ENCODE data around the gene TRIM8. TPM values are rescaled to one million over a fixed set of nuclear protein-coding genes. Genes with fewer than 3 reads are reported as not detected.

Gene TRIM8
- total RNA-seq, 1 experiment from 2014 or later, result 91.6 TPM

DNA sequence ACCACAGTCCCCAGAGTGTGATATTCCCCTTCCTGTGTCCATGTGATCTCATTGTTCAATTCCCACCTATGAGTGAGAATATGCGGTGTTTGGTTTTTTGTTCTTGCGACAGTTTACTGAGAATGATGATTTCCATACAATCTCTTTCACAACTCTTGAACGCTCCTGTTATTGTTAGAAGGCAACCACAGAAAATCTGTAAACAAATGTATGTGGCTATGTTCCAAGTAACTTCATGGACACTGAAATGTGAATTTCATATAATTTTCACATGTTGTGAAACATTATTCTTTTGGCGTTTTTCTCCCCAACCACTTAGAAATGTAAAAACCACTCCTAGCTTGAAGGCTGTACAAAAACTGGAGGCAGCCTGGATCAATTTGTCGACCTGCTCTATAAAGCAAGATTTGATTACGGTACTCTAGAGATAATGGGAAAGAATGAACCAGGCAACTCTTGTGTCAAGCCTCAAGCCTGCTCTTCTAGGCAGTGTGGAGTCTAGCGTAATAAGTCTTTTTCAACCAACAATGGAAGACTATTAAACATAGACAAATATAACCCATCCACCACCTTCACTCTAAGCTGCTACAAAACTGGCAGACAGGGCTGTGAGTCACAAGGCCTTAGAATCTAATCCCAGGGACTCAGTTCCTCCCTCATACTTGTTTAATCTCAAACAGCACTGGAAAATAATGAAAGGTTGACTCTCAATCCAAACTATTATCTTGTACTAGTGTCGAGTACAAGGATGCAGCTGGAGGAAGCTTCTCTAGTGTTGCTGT is 47.2 kb downstream of the TRIM8 start:
- no peaks in the 10 kb centered on the region; a peak in 1 of 4 replicates for H3K36me3 ChIP-seq (ENCODE audit: control insufficient read depth in 1 of 2, insufficient read depth in 2 of 2, low read length in 2 of 2)
- ChIA-PET POLR2A (no interaction called here), CTCF (interaction anchor here (3.0 kb wide), 1 partner anchor 13 kb away, joined by 11 read pairs; no protein-coding TSS in a partner anchor), RAD21 (ENCODE audit: low non-redundant PET in 1 of 2, low total read pairs in 2 of 2, uncharacterized antibody in 2 of 2, unreplicated experiment in 2 of 2) (no interaction called here)
- H3K27me3 ChIP-seq (ENCODE audit: insufficient read depth, low read length), result no peaks in the 10 kb centered on the region
- no peak overlapping the region for H3K9ac ChIP-seq (ENCODE audit: low read length)
- H3K27ac ChIP-seq (ENCODE audit: low read depth, low read length), result no peak overlapping the region
- DNase-seq (ENCODE audit: low read depth, low spot score) (no peak), ATAC-seq (no peak)
- BruUV-seq (replicated peaks), result no TSS peak
- no peak for TF ChIP-seq SP1 (IDR thresholded peaks at IDR 0.05; ENCODE audit: low read depth)
- TF ChIP-seq, protein P1, sequence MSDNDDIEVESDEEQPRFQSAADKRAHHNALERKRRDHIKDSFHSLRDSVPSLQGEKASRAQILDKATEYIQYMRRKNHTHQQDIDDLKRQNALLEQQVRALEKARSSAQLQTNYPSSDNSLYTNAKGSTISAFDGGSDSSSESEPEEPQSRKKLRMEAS (IDR thresholded peaks at IDR 0.05), result no peak
- TF ChIP-seq, protein P2, sequence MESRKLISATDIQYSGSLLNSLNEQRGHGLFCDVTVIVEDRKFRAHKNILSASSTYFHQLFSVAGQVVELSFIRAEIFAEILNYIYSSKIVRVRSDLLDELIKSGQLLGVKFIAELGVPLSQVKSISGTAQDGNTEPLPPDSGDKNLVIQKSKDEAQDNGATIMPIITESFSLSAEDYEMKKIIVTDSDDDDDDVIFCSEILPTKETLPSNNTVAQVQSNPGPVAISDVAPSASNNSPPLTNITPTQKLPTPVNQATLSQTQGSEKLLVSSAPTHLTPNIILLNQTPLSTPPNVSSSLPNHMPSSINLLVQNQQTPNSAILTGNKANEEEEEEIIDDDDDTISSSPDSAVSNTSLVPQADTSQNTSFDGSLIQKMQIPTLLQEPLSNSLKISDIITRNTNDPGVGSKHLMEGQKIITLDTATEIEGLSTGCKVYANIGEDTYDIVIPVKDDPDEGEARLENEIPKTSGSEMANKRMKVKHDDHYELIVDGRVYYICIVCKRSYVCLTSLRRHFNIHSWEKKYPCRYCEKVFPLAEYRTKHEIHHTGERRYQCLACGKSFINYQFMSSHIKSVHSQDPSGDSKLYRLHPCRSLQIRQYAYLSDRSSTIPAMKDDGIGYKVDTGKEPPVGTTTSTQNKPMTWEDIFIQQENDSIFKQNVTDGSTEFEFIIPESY (IDR thresholded peaks at IDR 0.05; ENCODE audit: extremely low read depth, insufficient replicate concordance, low read length), result no peak
- TF ChIP-seq, protein P3, sequence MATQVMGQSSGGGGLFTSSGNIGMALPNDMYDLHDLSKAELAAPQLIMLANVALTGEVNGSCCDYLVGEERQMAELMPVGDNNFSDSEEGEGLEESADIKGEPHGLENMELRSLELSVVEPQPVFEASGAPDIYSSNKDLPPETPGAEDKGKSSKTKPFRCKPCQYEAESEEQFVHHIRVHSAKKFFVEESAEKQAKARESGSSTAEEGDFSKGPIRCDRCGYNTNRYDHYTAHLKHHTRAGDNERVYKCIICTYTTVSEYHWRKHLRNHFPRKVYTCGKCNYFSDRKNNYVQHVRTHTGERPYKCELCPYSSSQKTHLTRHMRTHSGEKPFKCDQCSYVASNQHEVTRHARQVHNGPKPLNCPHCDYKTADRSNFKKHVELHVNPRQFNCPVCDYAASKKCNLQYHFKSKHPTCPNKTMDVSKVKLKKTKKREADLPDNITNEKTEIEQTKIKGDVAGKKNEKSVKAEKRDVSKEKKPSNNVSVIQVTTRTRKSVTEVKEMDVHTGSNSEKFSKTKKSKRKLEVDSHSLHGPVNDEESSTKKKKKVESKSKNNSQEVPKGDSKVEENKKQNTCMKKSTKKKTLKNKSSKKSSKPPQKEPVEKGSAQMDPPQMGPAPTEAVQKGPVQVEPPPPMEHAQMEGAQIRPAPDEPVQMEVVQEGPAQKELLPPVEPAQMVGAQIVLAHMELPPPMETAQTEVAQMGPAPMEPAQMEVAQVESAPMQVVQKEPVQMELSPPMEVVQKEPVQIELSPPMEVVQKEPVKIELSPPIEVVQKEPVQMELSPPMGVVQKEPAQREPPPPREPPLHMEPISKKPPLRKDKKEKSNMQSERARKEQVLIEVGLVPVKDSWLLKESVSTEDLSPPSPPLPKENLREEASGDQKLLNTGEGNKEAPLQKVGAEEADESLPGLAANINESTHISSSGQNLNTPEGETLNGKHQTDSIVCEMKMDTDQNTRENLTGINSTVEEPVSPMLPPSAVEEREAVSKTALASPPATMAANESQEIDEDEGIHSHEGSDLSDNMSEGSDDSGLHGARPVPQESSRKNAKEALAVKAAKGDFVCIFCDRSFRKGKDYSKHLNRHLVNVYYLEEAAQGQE (IDR thresholded peaks at IDR 0.05; ENCODE audit: low read depth), result no peak
- no peak for TF ChIP-seq EZH2phosphoT487 (IDR thresholded peaks at IDR 0.05; ENCODE audit: borderline replicate concordance)
- TF ChIP-seq ZFX (IDR thresholded peaks at IDR 0.05), result no peak
- TF ChIP-seq EZH2 (IDR thresholded peaks at IDR 0.05), result no peak
- TF ChIP-seq SIN3A (IDR thresholded peaks at IDR 0.05; ENCODE audit: low read depth), result no peak
- TF ChIP-seq SRF (IDR thresholded peaks at IDR 0.05; ENCODE audit: low read depth), result no peak
- TF ChIP-seq FOSL1 (IDR thresholded peaks at IDR 0.05; ENCODE audit: low read depth), result no peak
- no peak for TF ChIP-seq YY1 (IDR thresholded peaks at IDR 0.05; ENCODE audit: extremely low read depth, insufficient replicate concordance, low read depth, low read length)
- no peak for TF ChIP-seq CEBPB (IDR thresholded peaks at IDR 0.05; ENCODE audit: low read depth)
- TF ChIP-seq TCF7L2 (IDR thresholded peaks at IDR 0.05; ENCODE audit: borderline replicate concordance, extremely low read depth, insufficient read depth, insufficient read length), result no peak
- TF ChIP-seq EGR1 (IDR thresholded peaks at IDR 0.05; ENCODE audit: low read depth), result no peak
- no peak for TF ChIP-seq POLR2A (IDR thresholded peaks at IDR 0.05; ENCODE audit: borderline replicate concordance, extremely low read depth, insufficient read depth, insufficient read length)
- no peak for TF ChIP-seq JUND (IDR thresholded peaks at IDR 0.05)
- TF ChIP-seq POLR2AphosphoS5 (IDR thresholded peaks at IDR 0.05; ENCODE audit: low read depth, low read length), result no peak
- TF ChIP-seq, protein P4, sequence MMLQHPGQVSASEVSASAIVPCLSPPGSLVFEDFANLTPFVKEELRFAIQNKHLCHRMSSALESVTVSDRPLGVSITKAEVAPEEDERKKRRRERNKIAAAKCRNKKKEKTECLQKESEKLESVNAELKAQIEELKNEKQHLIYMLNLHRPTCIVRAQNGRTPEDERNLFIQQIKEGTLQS (IDR thresholded peaks at IDR 0.05), result no peak
- TF ChIP-seq RAD21 (IDR thresholded peaks at IDR 0.05; ENCODE audit: low read depth), result no peak
- H4K20me1 ChIP-seq (ENCODE audit: insufficient read depth), result no peaks in the 10 kb centered on the region
- H3K9me2 ChIP-seq (ENCODE audit: insufficient read depth), result no peaks in the 10 kb centered on the region
- H3K4me2 ChIP-seq (ENCODE audit: low read length), result no peak overlapping the region
- no peaks in the 10 kb centered on the region for H3K4me1 ChIP-seq (ENCODE audit: control insufficient read depth in 1 of 2, insufficient read depth in 2 of 2, low read length in 2 of 2)
- no peak overlapping the region for H2AFZ ChIP-seq (ENCODE audit: low read depth, low read length, poor library complexity, severe bottlenecking)
- H3K79me2 ChIP-seq (ENCODE audit: insufficient read depth, low read length), result no peaks in the 10 kb centered on the region
- intact Hi-C loops (cut with micrococcal nuclease), result no loop called here
- H3K9me3 ChIP-seq (ENCODE audit: control insufficient read depth in 1 of 2, insufficient read depth in 1 of 2, low read depth in 1 of 2, low read length in 2 of 2), result no peaks in the 10 kb centered on the region
- H3K4me3 ChIP-seq (replicated peaks in 1 of 2; ENCODE audit: low read depth in 1 of 2, low read length in 2 of 2), result no peak overlapping the region
